GM04504 (cell line): ENCODE measurements around the gene INPP4B.
"Not testable (repeated sequence)": the region's sequence is repeated elsewhere in the genome, so short reads cannot be mapped to it uniquely, and the experiment has no call there.

Experiments
- DNase-seq: peaks from one replicate; pipeline ENCODE4 v3.0.0-alpha.2; 2012; ENCODE audit warnings: low read depth

The INPP4B gene

GRCh38 chr4:142539796-142540482, 306.2 kb downstream of the INPP4B start:
- DNase-seq = no peak

- DNase-seq = no peak
Measured at GRCh38 chr4:142535009-142535408, 311.1 kb downstream of the INPP4B start.

- no peak for DNase-seq
Measured at GRCh38 chr4:142532054-142532453, 314.0 kb downstream of the INPP4B start.

GRCh38 chr4:142530728-142531127, 315.4 kb downstream of the INPP4B start:
- no peak for DNase-seq

GRCh38 chr4:142528433-142528832, 317.7 kb downstream of the INPP4B start:
- no peak for DNase-seq

- no peak for DNase-seq
Measured at GRCh38 chr4:142523111-142523510, 323.0 kb downstream of the INPP4B start.

- no peak for DNase-seq
Measured at GRCh38 chr4:142519342-142519741, 326.8 kb downstream of the INPP4B start.

GRCh38 chr4:142516686-142517526, 329.2 kb downstream of the INPP4B start:
- peak; percentile 51 for DNase-seq

- no peak for DNase-seq
Measured at GRCh38 chr4:142512161-142512560, 333.9 kb downstream of the INPP4B start.

- no peak for DNase-seq
Measured at GRCh38 chr4:142509881-142510280, 336.2 kb downstream of the INPP4B start.

- DNase-seq = not testable (repeated sequence)
Measured at GRCh38 chr4:142509381-142509780, 336.7 kb downstream of the INPP4B start.

GRCh38 chr4:142500966-142501365, 345.1 kb downstream of the INPP4B start:
- DNase-seq = no peak

- no peak for DNase-seq
Measured at GRCh38 chr4:142497606-142498005, 348.5 kb downstream of the INPP4B start.

GRCh38 chr4:142493255-142494110, 352.6 kb downstream of the INPP4B start:
- DNase-seq = no peak

- DNase-seq = no peak
Measured at GRCh38 chr4:142485452-142485851, 360.6 kb downstream of the INPP4B start.

- no peak for DNase-seq
Measured at GRCh38 chr4:142480244-142480643, 365.9 kb downstream of the INPP4B start.

GRCh38 chr4:142475663-142476062, 370.4 kb downstream of the INPP4B start:
- DNase-seq = no peak

- no peak for DNase-seq
Measured at GRCh38 chr4:142474398-142475087, 371.6 kb downstream of the INPP4B start.

- no peak for DNase-seq
Measured at GRCh38 chr4:142473960-142474338, 372.2 kb downstream of the INPP4B start.

- DNase-seq = no peak
Measured at GRCh38 chr4:142473218-142473959, 372.7 kb downstream of the INPP4B start.

- DNase-seq = no peak
Measured at GRCh38 chr4:142467088-142467487, 379.0 kb downstream of the INPP4B start.
